Measurements from ENCODE around the gene TBXAS1.

GRCh38 chr7:139870380-139870779 lies 41.3 kb downstream of the TBXAS1 start:
- TF ChIP-seq CTCF (IDR thresholded peaks at IDR 0.05; ENCODE audit: extremely low read depth in 1 of 2, insufficient read depth in 1 of 2, low read depth in 1 of 2, low read length in 2 of 2), result no peak
- TF ChIP-seq MAX (IDR thresholded peaks at IDR 0.05; ENCODE audit: insufficient read depth, insufficient read length), result no peak
- TF ChIP-seq POLR2AphosphoS5 (IDR thresholded peaks at IDR 0.05; ENCODE audit: insufficient read depth, low read depth, low read length), result no peak
